ENCODE data around the gene ORAI2.

ORAI2 gene

DNA sequence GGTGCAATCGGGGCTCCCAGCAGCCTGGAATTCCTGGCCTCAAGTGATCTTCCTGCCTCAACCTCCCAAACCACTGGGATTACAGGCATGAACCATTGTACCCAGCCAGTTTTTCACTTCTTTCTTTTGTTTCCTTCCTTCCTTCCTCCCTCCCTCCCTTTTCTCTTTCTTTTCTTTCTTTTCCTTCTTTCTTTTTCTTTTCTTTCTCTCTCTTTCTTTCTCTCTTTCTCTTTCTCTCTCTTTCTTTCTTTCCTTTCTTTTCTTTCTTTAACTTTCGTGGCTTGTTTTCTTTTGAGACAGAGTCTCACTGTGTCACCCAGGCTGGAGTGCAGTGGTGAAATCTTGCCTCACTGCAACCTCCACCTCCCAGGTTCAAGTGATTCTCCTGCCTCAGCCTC is 12.3 kb downstream of the ORAI2 start:
- H3K4me3 ChIP-seq (replicated peaks in 1 of 2; ENCODE audit: low read depth in 2 of 2, low read length in 2 of 2), result no peak overlapping the region
- TF ChIP-seq, protein P1, sequence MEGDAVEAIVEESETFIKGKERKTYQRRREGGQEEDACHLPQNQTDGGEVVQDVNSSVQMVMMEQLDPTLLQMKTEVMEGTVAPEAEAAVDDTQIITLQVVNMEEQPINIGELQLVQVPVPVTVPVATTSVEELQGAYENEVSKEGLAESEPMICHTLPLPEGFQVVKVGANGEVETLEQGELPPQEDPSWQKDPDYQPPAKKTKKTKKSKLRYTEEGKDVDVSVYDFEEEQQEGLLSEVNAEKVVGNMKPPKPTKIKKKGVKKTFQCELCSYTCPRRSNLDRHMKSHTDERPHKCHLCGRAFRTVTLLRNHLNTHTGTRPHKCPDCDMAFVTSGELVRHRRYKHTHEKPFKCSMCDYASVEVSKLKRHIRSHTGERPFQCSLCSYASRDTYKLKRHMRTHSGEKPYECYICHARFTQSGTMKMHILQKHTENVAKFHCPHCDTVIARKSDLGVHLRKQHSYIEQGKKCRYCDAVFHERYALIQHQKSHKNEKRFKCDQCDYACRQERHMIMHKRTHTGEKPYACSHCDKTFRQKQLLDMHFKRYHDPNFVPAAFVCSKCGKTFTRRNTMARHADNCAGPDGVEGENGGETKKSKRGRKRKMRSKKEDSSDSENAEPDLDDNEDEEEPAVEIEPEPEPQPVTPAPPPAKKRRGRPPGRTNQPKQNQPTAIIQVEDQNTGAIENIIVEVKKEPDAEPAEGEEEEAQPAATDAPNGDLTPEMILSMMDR (IDR thresholded peaks at IDR 0.05; ENCODE audit: low read depth, low read length), result no peak
- DNase-seq (ENCODE audit: low read depth in 2 of 2), result no peak

DNA sequence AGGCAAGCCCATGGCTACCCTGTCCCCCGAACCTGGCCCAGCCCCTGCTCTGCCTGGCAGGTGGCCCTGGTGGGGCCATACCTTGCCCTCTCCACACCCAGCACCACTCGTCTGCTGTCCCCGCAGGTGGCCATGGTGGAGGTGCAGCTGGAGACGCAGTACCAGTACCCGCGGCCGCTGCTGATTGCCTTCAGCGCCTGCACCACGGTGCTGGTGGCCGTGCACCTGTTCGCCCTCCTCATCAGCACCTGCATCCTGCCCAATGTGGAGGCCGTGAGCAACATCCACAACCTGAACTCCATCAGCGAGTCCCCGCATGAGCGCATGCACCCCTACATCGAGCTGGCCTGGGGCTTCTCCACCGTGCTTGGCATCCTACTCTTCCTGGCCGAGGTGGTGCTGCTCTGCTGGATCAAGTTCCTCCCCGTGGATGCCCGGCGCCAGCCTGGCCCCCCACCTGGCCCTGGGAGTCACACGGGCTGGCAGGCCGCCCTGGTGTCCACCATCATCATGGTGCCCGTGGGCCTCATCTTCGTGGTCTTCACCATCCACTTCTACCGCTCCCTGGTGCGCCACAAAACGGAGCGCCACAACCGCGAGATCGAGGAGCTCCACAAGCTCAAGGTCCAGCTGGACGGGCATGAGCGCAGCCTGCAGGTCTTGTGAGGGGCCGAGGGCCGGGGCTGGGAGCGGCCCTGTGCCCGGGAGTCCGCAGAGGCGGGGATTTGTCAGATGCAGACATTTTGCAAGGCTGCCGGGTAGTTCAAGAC is 13.2 kb downstream of the ORAI2 start:
- no peak overlapping the region for H3K4me3 ChIP-seq (replicated peaks in 1 of 2; ENCODE audit: low read depth in 2 of 2, low read length in 2 of 2)
- DNase-seq (ENCODE audit: low read depth in 2 of 2), result no peak
- TF ChIP-seq, protein P1 (IDR thresholded peaks at IDR 0.05; ENCODE audit: low read depth, low read length), result no peak

DNA sequence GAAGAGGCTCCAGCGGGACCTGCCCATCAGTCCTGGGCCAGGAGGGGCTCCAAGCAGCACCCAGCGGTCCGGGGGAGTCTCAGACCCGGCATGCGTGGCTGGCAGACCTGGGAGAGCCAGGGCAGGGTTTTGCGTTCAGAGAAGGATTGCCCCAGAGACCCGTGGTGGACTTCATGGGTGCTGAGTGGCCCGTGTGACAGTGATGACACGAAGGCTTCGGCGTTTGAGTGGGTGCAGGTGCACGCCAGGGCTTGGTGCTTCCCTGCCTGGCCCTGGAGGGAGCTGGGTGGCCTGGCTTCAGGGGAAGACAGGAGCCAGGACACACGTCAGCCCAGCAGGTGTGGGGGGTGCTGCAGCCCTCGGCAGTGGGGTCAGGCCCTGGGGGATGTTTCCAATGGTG is 13.9 kb downstream of the ORAI2 start:
- TF ChIP-seq, protein P1 (IDR thresholded peaks at IDR 0.05; ENCODE audit: low read depth, low read length), result no peak
- H3K4me3 ChIP-seq (replicated peaks in 1 of 2; ENCODE audit: low read depth in 2 of 2, low read length in 2 of 2), result no peak overlapping the region
- no peak for DNase-seq (ENCODE audit: low read depth in 2 of 2)

DNA sequence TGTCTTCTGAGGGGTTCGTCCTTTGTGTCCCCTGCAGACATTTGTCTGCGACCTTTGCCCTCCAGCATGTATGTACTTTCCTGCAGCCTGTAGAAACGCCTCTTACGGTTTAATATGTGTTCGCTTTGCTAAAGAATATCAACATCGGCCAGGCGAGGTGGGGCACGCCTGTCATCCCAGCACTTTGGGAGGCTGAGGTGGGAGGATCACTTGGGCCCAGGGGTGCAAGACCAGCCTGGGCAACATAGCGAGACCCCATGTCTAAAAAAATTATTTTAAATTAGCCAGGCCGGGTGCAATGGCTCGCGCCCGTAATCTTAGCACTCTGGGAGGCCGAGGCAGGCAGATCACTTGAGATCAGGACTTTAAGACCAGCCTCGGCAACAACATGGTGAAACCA is 15.8 kb downstream of the ORAI2 start:
- TF ChIP-seq, protein P1 (IDR thresholded peaks at IDR 0.05; ENCODE audit: low read depth, low read length), result no peak
- H3K4me3 ChIP-seq (replicated peaks in 1 of 2; ENCODE audit: low read depth in 2 of 2, low read length in 2 of 2), result no peak overlapping the region
- DNase-seq (ENCODE audit: low read depth in 2 of 2), result no peak

DNA sequence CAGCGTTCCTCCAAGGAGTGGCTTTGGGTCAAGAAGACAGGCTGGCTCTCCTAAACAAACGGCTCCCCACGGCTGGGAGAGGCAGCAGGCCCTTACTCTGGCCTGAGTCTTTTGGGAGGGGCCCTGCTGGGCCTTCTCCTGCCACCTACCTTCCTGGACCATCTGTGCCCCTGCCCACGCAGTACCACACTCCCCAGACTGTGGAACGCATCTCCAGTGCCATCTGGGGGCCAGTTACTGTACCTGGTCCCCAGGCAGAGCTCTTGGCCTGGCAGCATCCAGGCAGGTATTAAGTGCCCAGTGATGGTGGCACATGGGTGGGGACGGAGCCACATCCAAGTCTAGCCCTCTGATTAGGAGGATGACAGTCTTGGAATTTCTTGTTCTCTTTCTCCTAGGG is 16.9 kb downstream of the ORAI2 start:
- no peak for DNase-seq (ENCODE audit: low read depth in 2 of 2)
- H3K4me3 ChIP-seq (replicated peaks in 1 of 2; ENCODE audit: low read depth in 2 of 2, low read length in 2 of 2), result no peak overlapping the region
- TF ChIP-seq, protein P1 (IDR thresholded peaks at IDR 0.05; ENCODE audit: low read depth, low read length), result peak; percentile 12

DNA sequence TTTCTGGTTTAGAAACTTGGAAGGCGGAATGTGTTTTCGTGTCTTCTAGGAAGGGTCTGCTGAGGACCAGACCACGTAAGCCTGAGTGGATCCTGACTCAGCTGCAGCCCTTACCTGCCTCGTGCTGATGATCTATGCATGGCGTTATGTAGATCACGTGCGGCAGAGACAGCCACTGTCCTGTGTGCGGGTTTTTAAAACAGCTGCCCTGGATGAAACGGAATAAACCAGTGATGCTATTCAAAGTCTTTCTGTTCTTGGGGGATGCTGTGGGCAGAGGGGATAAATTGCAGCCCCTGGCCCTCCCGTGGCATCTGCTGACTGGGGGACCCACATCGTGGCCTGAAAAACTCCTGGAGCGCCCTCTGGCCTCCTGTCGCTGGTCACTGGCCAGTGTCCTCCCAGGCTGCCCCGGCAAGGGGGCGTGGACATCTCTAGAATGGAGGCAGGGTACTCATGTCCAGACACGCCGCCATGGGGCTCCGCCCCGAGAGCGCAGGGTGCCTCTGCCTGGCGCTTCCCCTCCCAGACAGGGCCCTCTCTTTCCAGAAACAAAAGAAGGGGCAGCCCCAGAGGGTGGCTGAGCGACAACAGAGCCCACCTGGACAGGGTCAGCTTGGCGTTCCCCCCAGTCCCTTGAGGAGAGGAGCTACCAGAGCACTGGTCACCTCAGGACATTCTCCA is 18.1 kb downstream of the ORAI2 start:
- no peak for DNase-seq (ENCODE audit: low read depth in 2 of 2)
- no peak overlapping the region for H3K4me3 ChIP-seq (replicated peaks in 1 of 2; ENCODE audit: low read depth in 2 of 2, low read length in 2 of 2)
- TF ChIP-seq, protein P1 (IDR thresholded peaks at IDR 0.05; ENCODE audit: low read depth, low read length), result no peak
